Occipital lobe (tissue), 2 donors: ENCODE data around the gene MCTP1. TPM values are rescaled to one million over a fixed set of nuclear protein-coding genes. Genes with fewer than 3 reads are reported as not detected.
"Not testable (repeated sequence)": the region's sequence is repeated elsewhere in the genome, so short reads cannot be mapped to it uniquely, and the experiment has no call there.

Experiments
- DNase-seq: peaks from one replicate; lab custom pipeline; 2025; lab: John Stamatoyannopoulos, UW
- total RNA-seq: library from RNA; depleted of rRNA; stranded (reverse); fragments of >200 nt; gene quantifications from one replicate; pipeline ENCODE4 v1.2.3, GENCODE V29; 2014

The MCTP1 gene
- total RNA-seq, 1 donor from 2014 or later: 147 TPM

DNA sequence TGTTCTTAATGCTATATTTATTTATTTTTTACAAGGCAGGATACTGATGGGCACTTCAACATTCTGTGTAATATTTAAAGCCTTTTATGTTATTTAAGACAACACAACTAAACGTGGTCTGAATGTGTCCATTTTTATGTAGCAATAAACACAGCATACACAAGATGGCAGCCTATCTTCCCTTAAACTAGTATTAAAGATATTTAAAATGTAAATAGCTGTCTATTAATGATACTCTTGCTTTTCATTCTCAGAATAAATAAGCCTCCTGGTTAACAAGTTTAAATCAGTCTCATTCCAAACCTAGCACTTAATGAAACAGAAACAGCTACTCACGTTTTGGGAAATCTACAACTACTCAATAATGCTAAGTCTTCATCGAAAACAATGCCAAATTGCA is 315.7 kb downstream of the MCTP1 start:
- no peak for DNase-seq

DNA sequence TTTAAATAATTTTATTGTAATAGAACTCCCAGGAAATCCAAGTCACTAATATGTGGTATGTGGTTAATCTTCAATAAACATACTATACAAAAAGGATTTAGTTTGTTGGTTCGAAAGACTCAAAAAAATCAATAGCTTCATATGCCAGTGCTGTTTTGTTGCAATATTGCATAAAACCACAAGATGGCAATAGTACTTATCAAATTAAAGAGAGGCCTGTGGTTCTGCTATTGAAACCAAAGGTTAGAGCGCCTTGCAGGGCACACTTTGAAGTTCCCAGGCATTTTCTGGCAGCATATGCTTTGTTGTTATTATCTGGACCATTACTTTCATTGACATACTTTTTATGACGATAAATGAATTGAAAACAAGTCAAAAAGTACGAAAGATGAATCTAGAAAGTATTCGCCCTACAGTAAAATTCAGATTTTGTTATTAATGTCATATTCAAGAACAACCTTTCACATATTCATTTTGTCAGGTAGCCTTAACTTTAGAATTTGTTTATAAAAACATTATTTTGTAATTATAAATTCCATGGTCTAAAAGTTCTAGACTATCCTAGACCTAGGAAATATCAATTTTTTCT is 316.3 kb downstream of the MCTP1 start:
- DNase-seq: no peak

DNA sequence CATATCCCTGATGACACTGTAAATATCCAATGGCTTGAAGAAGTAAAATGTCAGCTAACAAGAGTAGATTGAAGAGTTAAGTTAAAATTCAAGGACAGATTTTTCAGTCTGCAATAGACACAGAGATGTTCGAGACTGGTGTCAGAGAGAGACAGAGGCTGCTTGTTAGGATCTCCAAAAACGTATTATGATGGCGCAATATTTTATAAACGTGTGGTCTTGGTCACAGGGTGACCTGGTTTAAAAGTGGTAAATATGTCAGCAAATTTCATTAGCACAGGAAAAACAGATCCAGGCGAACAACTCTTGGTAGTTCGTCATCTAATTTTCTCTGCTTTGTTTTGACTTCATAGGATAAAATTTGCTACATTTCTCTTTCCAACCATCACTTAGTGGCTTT is 317.4 kb downstream of the MCTP1 start:
- no peak for DNase-seq

DNA sequence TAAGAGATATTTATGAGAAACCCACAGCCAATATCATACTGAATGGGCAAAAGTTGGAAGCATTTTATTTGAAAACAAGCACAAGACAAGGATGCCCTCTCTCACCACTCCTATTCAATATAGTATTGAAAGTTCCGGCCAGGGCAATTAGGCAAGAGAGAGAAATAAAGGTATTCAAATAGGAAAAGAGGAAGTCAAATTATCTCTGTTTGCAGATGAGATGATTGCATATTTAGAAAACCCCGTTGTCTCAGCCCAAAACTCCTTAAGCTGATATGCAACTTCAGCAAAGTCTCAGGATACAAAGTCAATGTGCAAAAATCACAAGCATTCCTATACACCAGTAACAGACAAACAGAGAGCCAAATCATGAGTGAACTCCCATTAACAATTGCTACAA is 325.6 kb downstream of the MCTP1 start:
- not testable (repeated sequence) for DNase-seq

DNA sequence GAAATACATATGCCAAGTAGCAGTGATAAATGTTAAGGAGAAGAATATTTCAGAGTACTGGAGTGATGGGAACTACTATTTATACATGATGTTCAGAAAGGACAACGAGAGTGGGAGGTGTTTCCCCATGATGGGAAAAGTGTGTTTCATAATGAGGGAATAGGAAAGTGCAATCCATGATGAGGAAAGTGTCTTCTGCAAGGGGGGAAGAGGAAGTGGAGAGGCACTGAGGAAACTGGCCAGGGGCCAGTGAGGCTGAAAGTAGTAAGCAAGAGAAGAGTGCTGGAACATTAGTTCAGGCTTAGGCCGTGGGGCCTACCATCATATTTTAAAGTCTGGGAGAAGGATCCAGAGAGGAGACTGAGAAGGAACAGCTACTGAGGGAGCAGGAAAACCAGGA is 339.2 kb downstream of the MCTP1 start:
- DNase-seq: no peak

DNA sequence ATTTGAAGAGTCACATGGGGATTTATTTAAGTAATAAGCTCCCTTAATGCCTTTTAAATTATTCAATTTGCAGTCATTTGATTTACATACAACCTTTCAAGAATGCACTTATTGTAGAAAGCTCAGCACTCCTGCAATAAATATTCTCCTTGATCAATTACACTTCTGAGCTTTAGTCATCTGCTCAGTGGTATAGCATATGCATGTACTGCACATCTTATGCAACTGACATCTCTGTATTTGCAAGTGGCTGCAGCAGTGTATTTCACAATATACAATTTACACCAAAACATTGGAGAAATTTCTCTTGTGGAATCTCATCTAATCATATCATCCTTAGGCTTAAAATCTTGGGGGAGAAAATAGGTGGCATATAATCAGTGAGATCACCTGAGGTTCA is 340.7 kb downstream of the MCTP1 start:
- no peak for DNase-seq

DNA sequence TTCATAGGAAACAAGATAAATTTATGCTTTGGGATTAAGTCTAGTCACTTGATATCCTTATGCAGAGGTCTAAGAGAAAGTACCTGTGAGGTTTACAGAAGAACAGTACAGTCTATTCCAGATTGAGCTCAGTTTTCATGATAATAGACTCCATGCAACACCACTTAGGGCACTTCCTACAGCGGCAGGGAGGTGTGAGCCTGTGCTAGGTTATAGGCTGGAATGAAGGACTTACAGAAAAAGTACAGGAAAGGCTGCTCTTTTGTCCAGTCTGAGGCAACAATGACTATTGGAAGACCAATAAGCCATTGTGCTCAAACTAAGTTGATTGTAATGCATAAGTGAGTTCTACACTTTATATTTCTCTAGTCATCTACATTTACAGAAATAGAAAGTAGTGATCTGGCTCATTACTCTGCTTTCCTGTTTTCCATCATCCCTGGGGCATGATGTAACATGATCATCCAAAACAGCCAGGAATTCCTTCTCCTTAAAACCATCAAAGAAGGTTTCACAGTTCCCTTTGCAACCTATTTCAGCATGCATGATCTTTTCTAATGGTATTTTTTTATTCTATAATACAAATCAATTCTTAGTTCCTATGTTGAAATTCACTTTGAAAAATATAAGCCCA is 343.7 kb downstream of the MCTP1 start:
- no peak for DNase-seq

DNA sequence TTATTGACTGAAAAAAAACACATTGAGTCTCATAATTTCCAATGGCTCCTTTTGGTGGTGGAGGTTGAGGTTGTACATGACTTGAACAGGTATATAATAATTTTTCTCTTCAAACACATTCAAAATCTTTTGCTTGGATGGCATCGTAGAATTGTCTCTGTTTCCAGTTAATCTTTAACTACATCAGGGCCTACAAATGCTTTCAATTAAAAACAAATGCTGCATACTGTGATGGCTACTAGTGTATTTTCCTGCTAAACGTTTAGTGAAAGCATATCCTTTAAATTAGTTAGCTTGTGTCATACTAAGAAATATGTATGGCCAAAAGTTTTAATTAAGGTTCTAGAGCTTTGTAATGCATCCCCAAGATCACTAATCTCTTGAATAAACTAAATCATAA is 352.6 kb downstream of the MCTP1 start:
- no peak for DNase-seq

DNA sequence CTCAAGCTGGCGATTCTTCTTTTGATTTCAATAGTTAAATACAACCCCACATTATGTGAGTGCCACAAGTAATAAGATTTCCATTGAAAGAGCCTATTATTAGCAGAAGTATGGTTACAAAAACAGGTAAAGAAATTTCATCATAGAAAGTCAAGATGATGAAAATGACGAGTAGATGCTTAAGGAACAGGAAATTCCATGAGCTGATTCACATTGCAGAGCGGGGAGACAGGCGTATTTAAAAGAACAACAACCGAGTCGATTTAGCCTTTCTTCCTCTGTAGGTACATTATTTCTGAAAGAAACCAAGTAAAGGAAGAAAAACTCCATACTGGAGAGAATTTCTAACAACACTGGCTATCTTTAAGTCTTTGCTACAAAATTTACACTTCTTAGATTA is 356.0 kb downstream of the MCTP1 start:
- DNase-seq: no peak

DNA sequence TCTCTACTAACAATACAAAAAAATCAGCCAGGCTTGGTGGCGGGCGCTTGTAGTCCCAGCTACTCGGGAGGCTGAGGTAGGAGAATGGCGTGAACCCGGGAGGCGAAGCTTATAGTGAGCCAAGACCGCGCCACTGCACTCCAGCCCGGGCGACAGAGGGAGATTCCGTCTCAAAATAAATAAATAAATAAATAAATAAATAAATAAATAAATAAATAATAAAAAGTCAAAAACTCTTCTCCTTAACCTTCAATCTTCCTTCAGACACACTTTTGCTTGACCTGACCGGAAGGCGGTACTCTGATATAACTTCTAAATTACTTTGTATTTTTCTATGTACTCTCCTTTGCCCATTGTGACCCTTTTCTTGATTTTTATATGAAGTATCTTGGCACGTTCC is 364.3 kb downstream of the MCTP1 start:
- DNase-seq: no peak

DNA sequence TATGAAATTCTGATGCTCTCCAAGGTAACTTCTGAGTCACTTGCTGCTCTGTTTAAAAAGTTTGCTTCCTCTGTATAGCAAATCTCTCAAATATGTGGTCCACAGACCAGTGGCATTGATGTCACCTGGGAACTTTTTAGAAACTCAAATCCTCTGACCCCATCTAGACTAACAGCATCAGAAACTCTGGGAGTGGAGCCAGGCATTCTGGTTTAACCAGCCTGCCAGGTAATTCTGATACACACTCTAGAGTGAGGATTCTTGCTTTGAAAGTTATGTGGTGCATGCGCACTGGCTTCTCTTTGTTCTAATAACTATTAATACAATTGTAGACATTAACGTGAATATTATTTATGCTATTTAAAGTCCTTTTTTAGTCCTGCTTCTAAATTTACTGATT is 368.3 kb downstream of the MCTP1 start:
- DNase-seq: no peak

DNA sequence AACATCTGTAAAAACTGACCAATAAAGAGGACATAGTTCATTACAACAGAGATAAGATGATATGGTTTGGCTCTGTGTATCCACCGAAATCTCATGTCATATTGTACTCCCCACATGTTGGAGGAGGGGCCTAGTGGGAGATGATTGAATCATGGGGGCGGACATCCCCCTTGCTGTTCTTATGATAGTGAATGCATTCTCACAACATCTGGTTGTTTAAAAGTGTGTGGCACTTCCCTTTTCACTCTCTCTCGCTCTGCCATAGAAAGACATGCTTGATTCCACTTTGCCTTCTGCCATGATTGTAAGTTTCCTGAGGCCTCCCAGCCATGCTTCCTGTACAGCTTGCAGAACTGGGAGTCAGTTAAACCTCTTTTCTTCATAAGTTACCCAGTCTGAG is 373.6 kb downstream of the MCTP1 start:
- DNase-seq: no peak

DNA sequence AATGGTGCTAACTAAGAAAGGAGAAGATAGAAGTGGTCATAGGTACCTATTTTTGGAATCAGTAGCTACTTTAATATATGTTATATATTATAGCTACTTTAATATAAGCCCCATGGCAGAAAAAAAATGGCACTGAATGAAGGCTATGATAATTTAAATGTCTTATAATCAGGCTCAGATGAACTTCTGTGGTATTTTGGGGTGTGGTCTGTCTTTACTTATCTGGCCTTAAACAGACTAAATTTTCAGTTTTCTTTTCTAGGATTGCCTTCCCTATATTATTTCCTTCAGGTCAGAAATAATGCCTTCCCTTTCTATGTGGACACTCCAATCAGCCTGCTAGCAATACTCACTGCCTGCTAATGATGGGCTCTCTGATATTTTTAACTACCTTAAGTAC is 374.2 kb downstream of the MCTP1 start:
- no peak for DNase-seq

DNA sequence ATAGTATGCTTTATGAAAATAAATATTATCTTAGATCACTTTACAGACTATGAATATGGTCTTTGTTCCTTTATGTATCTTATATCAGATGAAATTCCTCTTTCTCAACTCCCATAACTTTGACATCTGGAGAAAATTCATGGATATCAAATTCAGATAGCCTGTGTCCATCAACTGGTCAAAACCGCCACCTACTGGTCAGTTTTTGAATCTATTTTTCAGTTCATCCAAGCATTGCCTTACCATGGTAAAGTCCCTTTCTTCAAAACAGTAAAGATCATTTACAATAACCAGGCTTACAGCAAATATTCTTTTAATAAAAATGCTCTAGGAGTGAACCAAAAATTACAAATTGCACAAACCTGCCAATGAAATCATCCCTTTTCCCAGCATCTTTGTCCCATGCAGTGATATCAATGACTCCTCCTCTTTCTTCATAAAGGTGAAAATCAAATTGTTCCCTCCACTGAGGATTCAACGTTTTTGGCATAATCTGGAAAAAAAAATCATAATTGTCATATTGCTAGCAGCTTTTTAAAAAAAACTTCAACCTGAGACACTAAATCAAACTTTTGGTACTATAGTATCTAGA is 375.9 kb downstream of the MCTP1 start:
- DNase-seq: no peak

DNA sequence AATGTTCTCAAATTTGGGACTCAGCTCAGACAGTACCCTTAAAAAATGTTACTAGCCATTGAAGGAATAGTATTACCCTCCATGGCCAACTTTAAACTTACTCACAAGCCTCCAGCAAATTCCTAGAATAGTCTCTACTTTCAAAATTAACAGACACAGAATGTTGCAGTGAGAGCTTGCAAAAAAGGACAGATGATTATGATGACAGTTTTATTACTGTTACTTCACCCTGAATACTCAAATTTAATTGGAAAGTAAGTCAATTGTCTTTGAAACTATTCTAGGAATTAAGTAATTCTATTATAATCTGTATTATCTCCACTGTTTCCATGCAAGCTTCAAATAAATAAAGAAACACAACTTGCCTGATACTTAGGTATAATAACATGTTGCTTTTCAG is 378.1 kb downstream of the MCTP1 start:
- DNase-seq: no peak

DNA sequence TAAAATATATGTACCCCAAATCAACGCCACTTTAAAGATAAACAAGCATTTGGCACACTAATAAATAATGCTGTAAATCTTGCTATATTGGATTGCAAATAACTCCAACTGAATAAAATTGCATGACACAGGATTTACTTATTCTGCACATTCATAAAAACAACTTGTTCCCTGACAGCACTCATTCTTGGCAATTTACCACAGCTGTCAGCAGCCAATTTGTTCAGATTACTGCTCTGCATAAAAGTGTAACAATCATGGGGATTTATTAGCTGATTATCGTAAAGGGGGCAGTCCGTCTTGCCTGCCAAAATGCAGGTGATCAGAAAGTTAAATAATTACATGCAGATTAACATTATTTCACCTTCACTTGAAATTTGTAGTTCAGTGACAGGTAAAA is 381.2 kb downstream of the MCTP1 start:
- no peak for DNase-seq

DNA sequence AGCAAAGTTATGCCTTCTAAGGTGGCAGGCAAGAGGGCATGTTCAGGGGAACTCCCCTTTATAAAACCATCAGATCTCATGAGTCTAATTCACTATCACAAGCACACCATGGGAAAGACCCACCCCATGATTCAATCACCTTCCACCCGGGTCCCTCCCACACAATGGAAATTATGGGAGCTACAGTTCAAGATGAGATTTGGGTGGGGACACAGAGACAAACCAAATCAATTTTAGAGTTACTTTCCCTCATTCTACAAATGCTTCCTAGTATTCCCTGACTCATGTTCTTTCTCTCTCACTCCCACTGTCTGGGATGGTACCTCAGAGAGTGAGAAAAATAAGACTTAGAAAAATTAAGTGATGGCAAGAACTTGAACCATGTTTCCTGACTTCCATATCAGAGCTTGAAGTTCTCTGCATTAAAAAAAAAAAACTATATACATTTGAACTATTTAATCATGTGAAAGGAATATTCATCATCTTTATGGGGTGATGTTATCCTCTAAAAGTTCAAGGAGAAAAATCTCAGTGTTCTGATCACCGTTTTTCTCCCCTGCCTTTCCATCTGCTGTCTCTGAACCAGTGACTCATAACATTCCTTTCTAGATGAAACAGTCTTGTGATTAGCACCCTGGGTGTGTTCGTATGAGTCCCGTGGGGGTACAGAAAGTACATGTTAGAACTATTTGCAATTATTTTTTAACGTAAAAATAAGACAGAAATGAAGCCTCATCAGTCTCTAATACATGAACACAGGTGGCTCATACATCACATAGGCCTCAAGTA is 383.5 kb downstream of the MCTP1 start:
- DNase-seq: no peak

DNA sequence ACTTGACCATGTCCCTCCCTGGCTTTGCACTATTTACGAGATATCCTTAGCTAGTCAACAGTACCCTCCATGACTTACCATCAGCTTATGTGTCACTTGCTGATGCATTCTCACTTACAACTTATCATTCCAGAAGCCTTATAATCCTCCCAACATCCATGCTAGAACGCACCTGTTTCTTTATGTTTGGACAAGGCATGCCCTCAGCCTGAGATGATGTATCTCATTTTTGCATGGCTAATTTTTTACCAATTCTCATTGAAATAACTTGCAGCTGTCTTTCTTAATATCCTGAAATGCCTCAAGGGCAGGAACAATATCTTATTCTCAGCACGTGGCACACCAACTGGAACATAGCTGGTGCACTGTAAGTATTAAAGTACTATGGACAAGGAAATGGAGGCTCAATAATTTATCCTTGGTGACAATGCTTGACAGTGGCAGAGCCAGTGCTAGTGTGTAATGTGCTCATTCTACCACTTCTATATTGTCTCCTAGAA is 384.8 kb downstream of the MCTP1 start:
- DNase-seq: no peak

DNA sequence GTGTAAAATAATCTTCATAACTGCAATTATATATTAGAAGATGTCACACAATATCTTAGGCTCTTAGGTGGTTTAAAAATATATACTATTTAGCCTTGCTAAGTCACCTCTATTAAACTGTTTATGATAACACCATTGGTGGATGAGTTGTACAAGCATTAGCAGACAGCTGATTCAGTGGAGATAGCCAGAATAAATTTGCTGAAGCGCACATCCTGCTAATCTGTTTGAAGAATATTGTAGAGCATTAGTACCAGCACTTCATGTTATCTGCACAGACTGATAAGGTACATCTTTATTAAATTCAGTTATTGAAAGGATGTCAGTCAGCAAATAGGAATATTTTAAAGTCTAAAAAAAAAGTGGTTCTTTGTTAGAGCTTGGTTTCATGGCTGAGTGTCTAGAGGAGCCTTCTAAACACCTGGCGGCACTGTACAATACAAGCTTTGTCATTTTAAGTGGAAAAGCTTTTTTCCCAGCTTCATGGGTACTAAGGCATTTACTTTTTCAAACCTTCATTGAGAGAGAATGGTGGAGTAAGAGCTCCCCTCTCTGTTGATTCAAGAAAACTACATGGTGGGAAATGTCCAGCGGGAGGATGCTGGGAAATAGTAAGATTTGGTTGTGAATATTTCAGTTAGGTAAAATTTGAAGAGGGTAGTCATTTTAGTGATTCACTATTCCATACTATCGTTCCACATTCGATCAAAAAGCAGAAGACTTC is 391.3 kb downstream of the MCTP1 start:
- no peak for DNase-seq

DNA sequence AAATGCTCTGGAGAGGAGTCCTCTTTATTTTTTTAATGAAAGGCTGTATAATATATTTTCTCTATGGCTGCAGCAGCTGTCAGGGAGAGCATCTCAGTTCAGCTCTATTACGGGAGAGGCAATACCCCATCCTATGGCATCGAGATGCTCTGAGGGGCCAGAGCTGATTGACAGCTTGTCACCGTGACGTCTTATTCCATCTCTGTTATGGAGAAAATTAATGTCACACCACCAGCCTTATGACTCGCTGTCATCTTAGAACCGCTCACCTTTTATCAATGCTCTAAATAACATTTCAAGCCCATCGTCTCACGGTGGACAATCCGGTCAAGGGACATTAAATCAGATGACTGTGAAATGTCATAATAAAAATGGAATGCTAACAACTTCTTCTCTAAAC is 392.9 kb downstream of the MCTP1 start:
- DNase-seq: no peak

DNA sequence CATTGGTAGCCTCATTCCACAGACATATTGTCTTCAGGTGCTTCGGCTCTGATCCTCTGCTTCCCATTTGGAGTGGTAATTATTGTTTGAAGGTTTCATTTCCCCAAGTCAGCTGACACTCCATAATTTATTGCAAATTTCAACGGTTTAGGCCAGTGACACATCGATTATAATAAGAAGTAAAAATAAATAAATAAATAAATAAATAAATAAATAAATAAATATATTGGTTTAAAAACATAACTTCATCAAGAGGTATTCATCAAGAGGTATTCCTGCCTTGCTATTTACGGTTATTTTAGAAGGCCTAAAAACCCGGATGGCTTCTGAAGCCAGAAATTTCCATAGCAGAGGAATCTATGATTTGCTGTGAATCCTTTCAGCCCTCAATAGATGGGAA is 393.3 kb downstream of the MCTP1 start:
- DNase-seq: no peak

DNA sequence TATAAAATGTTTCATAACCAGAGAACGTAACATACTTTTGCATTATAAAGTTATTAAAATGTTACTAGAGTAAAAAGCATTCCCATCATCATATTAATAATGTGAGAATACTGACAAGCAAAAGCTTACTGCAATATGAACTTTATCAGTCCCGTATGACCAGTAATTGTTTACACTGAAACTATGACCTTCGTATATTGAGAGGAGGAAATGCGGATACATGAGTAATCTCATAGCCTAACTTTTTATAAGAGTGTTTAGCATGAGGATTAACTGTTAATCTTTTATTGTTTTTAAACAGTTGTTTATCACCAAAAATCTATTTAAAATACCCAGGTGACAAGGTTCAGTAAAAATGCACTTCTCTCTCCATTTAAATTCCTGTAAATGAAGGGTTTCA is 394.0 kb downstream of the MCTP1 start:
- no peak for DNase-seq
